ENCODE results near the gene PLEKHG3.

DNA sequence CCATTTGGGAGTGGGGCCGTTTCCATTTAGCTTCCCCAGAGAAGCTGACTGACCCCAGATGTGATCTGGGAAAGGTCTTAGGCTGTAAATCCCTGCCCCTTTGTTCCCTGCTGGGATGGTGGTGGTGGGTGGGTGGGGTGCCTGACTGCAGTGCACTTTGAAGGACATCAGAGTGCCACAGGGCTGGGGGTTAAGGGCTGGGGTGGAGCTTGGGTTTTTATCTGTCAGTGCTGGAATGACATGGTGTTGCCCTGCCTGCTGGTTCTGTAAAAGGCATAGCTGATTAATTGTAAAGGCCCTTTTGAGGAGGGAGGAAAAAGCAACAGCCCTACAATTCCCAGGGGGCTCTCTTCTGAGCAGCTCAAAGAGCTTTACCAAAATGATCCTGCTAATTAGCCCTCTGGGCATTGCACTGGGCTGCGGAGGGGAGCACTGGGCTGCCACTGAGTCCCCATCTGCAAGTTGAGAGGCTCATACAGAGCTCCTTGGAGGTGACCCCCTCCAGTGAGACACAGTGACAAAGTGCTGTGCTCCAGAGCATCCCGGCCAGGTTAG, 21.1 kb downstream of the PLEKHG3 start:
- TF ChIP-seq GATA2 (IDR thresholded peaks at IDR 0.05; ENCODE audit: low read depth, low read length) (no peak), GATA3 (IDR thresholded peaks at IDR 0.05; ENCODE audit: low read depth, low read length) (no peak)

All from SH-SY5Y (cell line).